Fibroblast of lung (primary cell): ENCODE measurements around the gene MEGF6.

Experiments used
- EZH2 ChIP-seq: IDR thresholded peaks from 2 replicates; pipeline ENCODE4 v1.5.1; 2012; ENCODE audit warnings: low read length, control low read depth, mild to moderate bottlenecking; ENCODE audit errors: missing control alignments
- TF ChIP-seq, protein P1 (sequence below), 2 donors: IDR thresholded peaks in 1 of 2; conservative IDR thresholded peaks in 1 of 2; 1 replicate in 1 of 2; 2 replicates in 1 of 2; pipeline ENCODE4 v1.5.1; 2011 to 2012; ENCODE audit warnings: low read length in 2 of 2, control low read depth in 1 of 2, inconsistent platforms in 1 of 2, low read depth in 1 of 2, mild to moderate bottlenecking in 1 of 2

- TF ChIP-seq, protein P1, sequence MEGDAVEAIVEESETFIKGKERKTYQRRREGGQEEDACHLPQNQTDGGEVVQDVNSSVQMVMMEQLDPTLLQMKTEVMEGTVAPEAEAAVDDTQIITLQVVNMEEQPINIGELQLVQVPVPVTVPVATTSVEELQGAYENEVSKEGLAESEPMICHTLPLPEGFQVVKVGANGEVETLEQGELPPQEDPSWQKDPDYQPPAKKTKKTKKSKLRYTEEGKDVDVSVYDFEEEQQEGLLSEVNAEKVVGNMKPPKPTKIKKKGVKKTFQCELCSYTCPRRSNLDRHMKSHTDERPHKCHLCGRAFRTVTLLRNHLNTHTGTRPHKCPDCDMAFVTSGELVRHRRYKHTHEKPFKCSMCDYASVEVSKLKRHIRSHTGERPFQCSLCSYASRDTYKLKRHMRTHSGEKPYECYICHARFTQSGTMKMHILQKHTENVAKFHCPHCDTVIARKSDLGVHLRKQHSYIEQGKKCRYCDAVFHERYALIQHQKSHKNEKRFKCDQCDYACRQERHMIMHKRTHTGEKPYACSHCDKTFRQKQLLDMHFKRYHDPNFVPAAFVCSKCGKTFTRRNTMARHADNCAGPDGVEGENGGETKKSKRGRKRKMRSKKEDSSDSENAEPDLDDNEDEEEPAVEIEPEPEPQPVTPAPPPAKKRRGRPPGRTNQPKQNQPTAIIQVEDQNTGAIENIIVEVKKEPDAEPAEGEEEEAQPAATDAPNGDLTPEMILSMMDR (conservative IDR thresholded peaks at IDR 0.05 in 1 of 2, IDR thresholded peaks at IDR 0.05 in 1 of 2; ENCODE audit: low read depth in 1 of 2, low read length in 2 of 2), result no peak
- TF ChIP-seq EZH2, result no peak
These were observed 100.4 kb downstream of the MEGF6 start for GRCh38 chr1:3510956-3511250.
